ENCODE measurements around the gene TECTA. TPM values are rescaled to one million over a fixed set of nuclear protein-coding genes. Genes with fewer than 3 reads are reported as not detected.
A peak's percentile ranks its signal among the peaks of the same experiment; 100 is the strongest.
"Not testable (repeated sequence)": the region's sequence is repeated elsewhere in the genome, so short reads cannot be mapped to it uniquely, and the experiment has no call there.

The TECTA gene
- total RNA-seq, 1 donor = 0.81 TPM

GRCh38 chr11:121163658-121164308, 62.7 kb downstream of the TECTA start:
- no peak for DNase-seq (ENCODE audit: low read depth in 2 of 3, low spot score in 2 of 3)

- DNase-seq (ENCODE audit: low read depth in 2 of 3, low spot score in 2 of 3) = not testable (repeated sequence)
Observed at GRCh38 chr11:121177629-121178028, 76.6 kb downstream of the TECTA start.

- DNase-seq (ENCODE audit: low read depth in 2 of 3, low spot score in 2 of 3) = no peak
Observed at GRCh38 chr11:121179306-121179705, 78.3 kb downstream of the TECTA start.

GRCh38 chr11:121180183-121180582, 79.1 kb downstream of the TECTA start:
- DNase-seq (ENCODE audit: low read depth in 2 of 3, low spot score in 2 of 3) = no peak

GRCh38 chr11:121188776-121189175, 87.7 kb downstream of the TECTA start:
- no peak for DNase-seq (ENCODE audit: low read depth in 2 of 3, low spot score in 2 of 3)

- no peak for DNase-seq (ENCODE audit: low read depth in 2 of 3, low spot score in 2 of 3)
Observed at GRCh38 chr11:121191818-121192217, 90.8 kb downstream of the TECTA start.

GRCh38 chr11:121194731-121195596, 93.9 kb downstream of the TECTA start:
- peak; percentile 40 to 79 (median 64) for DNase-seq (ENCODE audit: low read depth in 2 of 3, low spot score in 2 of 3)

- no peak for DNase-seq (ENCODE audit: low read depth in 2 of 3, low spot score in 2 of 3)
Observed at GRCh38 chr11:121198491-121198890, 97.4 kb downstream of the TECTA start.

- DNase-seq (ENCODE audit: low read depth in 2 of 3, low spot score in 2 of 3) = no peak
Observed at GRCh38 chr11:121199516-121199915, 98.5 kb downstream of the TECTA start.

GRCh38 chr11:121206810-121207209, 105.8 kb downstream of the TECTA start:
- no peak for DNase-seq (ENCODE audit: low read depth in 2 of 3, low spot score in 2 of 3)

GRCh38 chr11:121207485-121208115, 106.6 kb downstream of the TECTA start:
- DNase-seq (ENCODE audit: low read depth in 2 of 3, low spot score in 2 of 3) = no peak

GRCh38 chr11:121210445-121211080, 109.5 kb downstream of the TECTA start:
- no peak for DNase-seq (ENCODE audit: low read depth in 2 of 3, low spot score in 2 of 3)

- DNase-seq (ENCODE audit: low read depth in 2 of 3, low spot score in 2 of 3) = no peak
Observed at GRCh38 chr11:121211626-121212025, 110.6 kb downstream of the TECTA start.

- DNase-seq (ENCODE audit: low read depth in 2 of 3, low spot score in 2 of 3) = peak in 2 of 3 donors; percentile 10 to 42
Observed at GRCh38 chr11:121212536-121213361, 111.7 kb downstream of the TECTA start.

GRCh38 chr11:121213362-121213893, 112.4 kb downstream of the TECTA start:
- DNase-seq (ENCODE audit: low read depth in 2 of 3, low spot score in 2 of 3) = no peak

- DNase-seq (ENCODE audit: low read depth in 2 of 3, low spot score in 2 of 3) = no peak
Observed at GRCh38 chr11:121214861-121215260, 113.8 kb downstream of the TECTA start.

- DNase-seq (ENCODE audit: low read depth in 2 of 3, low spot score in 2 of 3) = no peak
Observed at GRCh38 chr11:121221496-121222200, 120.6 kb downstream of the TECTA start.

GRCh38 chr11:121223161-121223560, 122.1 kb downstream of the TECTA start:
- no peak for DNase-seq (ENCODE audit: low read depth in 2 of 3, low spot score in 2 of 3)

- DNase-seq (ENCODE audit: low read depth in 2 of 3, low spot score in 2 of 3) = no peak
Observed at GRCh38 chr11:121225382-121225781, 124.3 kb downstream of the TECTA start.
